ENCODE data around the gene SBNO2. TPM values are rescaled to one million over a fixed set of nuclear protein-coding genes. Genes with fewer than 3 reads are reported as not detected.

SBNO2 gene
- total RNA-seq, 1 experiment from 2014 or later, result 123 TPM

GRCh38 chr19:1132552-1133383 lies 41.3 kb downstream of the SBNO2 start:
- BruUV-seq (replicated peaks), result no TSS peak
- H3K27ac Mint-ChIP-seq (ENCODE audit: low read depth, unreplicated experiment), result no peak overlapping the region
- H3K36me3 Mint-ChIP-seq (ENCODE audit: insufficient read depth, unreplicated experiment), result peaks cover 49% of the 10 kb centered on the region
- H3K4me3 Mint-ChIP-seq (ENCODE audit: unreplicated experiment), result peak overlapping the region; percentile 63
- peaks cover 5% of the 10 kb centered on the region for H3K4me1 Mint-ChIP-seq (ENCODE audit: insufficient read depth, unreplicated experiment)
- H3K27me3 Mint-ChIP-seq (ENCODE audit: insufficient read depth, unreplicated experiment), result no peaks in the 10 kb centered on the region
- ChIA-PET POLR2A (interaction anchor here (0.6 to 1.5 kb wide), 5 partner anchors 8 to 254 kb away, joined by 3 to 7 read pairs (median 4); no protein-coding TSS in a partner anchor), CTCF (no interaction called here)
- H3K9me3 Mint-ChIP-seq (ENCODE audit: unreplicated experiment), result no peaks in the 10 kb centered on the region
- TF ChIP-seq CTCF (IDR thresholded peaks at IDR 0.05; ENCODE audit: unreplicated experiment), result no peak
- intact Hi-C loops (cut with micrococcal nuclease), result loop anchor here (2.0 kb wide), 1 partner anchor 36 kb away; no protein-coding TSS in a partner anchor
- no peak for DNase-seq (ENCODE audit: unreplicated experiment)

- no peak for TF ChIP-seq CTCF (IDR thresholded peaks at IDR 0.05; ENCODE audit: unreplicated experiment)
- Mint-ChIP-seq H3K4me3 (ENCODE audit: unreplicated experiment) (peak overlapping the region; percentile 63), H3K27ac (ENCODE audit: low read depth, unreplicated experiment) (peak overlapping the region; percentile 54), H3K36me3 (ENCODE audit: insufficient read depth, unreplicated experiment) (peaks cover 52% of the 10 kb centered on the region), H3K4me1 (ENCODE audit: insufficient read depth, unreplicated experiment) (peaks cover 8% of the 10 kb centered on the region), H3K27me3 (ENCODE audit: insufficient read depth, unreplicated experiment) (no peaks in the 10 kb centered on the region), H3K9me3 (ENCODE audit: unreplicated experiment) (no peaks in the 10 kb centered on the region)
- no TSS peak for BruUV-seq (replicated peaks)
- ChIA-PET POLR2A (interaction anchor here (1.1 to 1.2 kb wide), 2 partner anchors 11 to 29 kb away, joined by 3 read pairs; no protein-coding TSS in a partner anchor), CTCF (interaction anchor here (1.2 kb wide), 1 partner anchor 18 kb away, joined by 4 read pairs; no protein-coding TSS in a partner anchor)
- peak; percentile 90 for DNase-seq (ENCODE audit: unreplicated experiment)
- intact Hi-C loops (cut with micrococcal nuclease), result loop anchor here (2.0 kb wide), 1 partner anchor 37 kb away; no protein-coding TSS in a partner anchor
Measured at GRCh38 chr19:1131718-1132551, 42.1 kb downstream of the SBNO2 start.

- ChIA-PET POLR2A (interaction anchor here (0.6 to 1.2 kb wide), 3 partner anchors 12 to 50 kb away, joined by 3 read pairs; no protein-coding TSS in a partner anchor), CTCF (interaction anchor here (0.6 to 1.2 kb wide), 3 partner anchors 15 to 37 kb away, joined by 3 to 4 read pairs (median 3); no protein-coding TSS in a partner anchor)
- no peak for TF ChIP-seq CTCF (IDR thresholded peaks at IDR 0.05; ENCODE audit: unreplicated experiment)
- BruUV-seq (replicated peaks), result no TSS peak
- peaks cover 8% of the 10 kb centered on the region for H3K4me1 Mint-ChIP-seq (ENCODE audit: insufficient read depth, unreplicated experiment)
- DNase-seq (ENCODE audit: unreplicated experiment), result no peak
- peaks cover 53% of the 10 kb centered on the region for H3K36me3 Mint-ChIP-seq (ENCODE audit: insufficient read depth, unreplicated experiment)
- peak overlapping the region; percentile 63 for H3K4me3 Mint-ChIP-seq (ENCODE audit: unreplicated experiment)
- H3K27me3 Mint-ChIP-seq (ENCODE audit: insufficient read depth, unreplicated experiment), result no peaks in the 10 kb centered on the region
- intact Hi-C loops (cut with micrococcal nuclease), result no loop called here
- H3K9me3 Mint-ChIP-seq (ENCODE audit: unreplicated experiment), result no peaks in the 10 kb centered on the region
- peak overlapping the region; percentile 54 for H3K27ac Mint-ChIP-seq (ENCODE audit: low read depth, unreplicated experiment)
Measured at GRCh38 chr19:1130771-1131717, 43.0 kb downstream of the SBNO2 start.

Data from MCF 10A (cell line).